Activated T-helper 9 cell treated with anti-CD3 and anti-CD28 coated beads, Interleukin-2, amount 50 U/mL, for 16 hours (primary cell): ENCODE measurements around the gene ARL2.
A peak's percentile ranks its signal among the peaks of the same experiment; 100 is the strongest.

ENCODE experiments used
- DNase-seq: peaks from one replicate; pipeline ENCODE4 v3.0.0-alpha.2; 2020; ENCODE audit warnings: low read depth

Gene ARL2

GRCh38 chr11:65047581-65048422, 33.8 kb downstream of the ARL2 start:
- DNase-seq: peak; percentile 10

GRCh38 chr11:65051398-65051858, 37.5 kb downstream of the ARL2 start:
- no peak for DNase-seq

- DNase-seq: no peak
Observed at GRCh38 chr11:65053827-65054508, 40.0 kb downstream of the ARL2 start.

- no peak for DNase-seq
Observed at GRCh38 chr11:65055538-65055937, 41.6 kb downstream of the ARL2 start.

GRCh38 chr11:65056999-65057398, 43.0 kb downstream of the ARL2 start:
- DNase-seq: no peak

- DNase-seq: no peak
Observed at GRCh38 chr11:65057526-65057925, 43.6 kb downstream of the ARL2 start.

- DNase-seq: no peak
Observed at GRCh38 chr11:65058012-65058411, 44.1 kb downstream of the ARL2 start.

GRCh38 chr11:65058419-65059054, 44.6 kb downstream of the ARL2 start, which contains the start of gene NAALADL1:
Gene NAALADL1 (minus strand): TSS chr11:65058553. CDS start chr11:65058521, 32 bp downstream.
- DNase-seq: no peak

GRCh38 chr11:65059523-65059922, 45.6 kb downstream of the ARL2 start:
- no peak for DNase-seq

GRCh38 chr11:65059959-65060824, 46.2 kb downstream of the ARL2 start:
- DNase-seq: no peak

- no peak for DNase-seq
Observed at GRCh38 chr11:65060913-65061408, 47.0 kb downstream of the ARL2 start.

GRCh38 chr11:65063532-65063931, 49.6 kb downstream of the ARL2 start:
- DNase-seq: no peak

GRCh38 chr11:65064847-65065240, 50.9 kb downstream of the ARL2 start:
- DNase-seq: no peak

GRCh38 chr11:65065851-65066250, 51.9 kb downstream of the ARL2 start:
- DNase-seq: no peak

- no peak for DNase-seq
Observed at GRCh38 chr11:65066315-65066714, 52.4 kb downstream of the ARL2 start.

- no peak for DNase-seq
Observed at GRCh38 chr11:65066805-65067291, 52.9 kb downstream of the ARL2 start.

- DNase-seq: no peak
Observed at GRCh38 chr11:65067446-65067845, 53.5 kb downstream of the ARL2 start.

GRCh38 chr11:65069217-65069616, 55.3 kb downstream of the ARL2 start:
- DNase-seq: no peak
